22Rv1 (cell line): ENCODE measurements around the gene NHLRC2.

Experiments
- ZFX ChIP-seq: fragments of 450-650 bp; IDR thresholded peaks from 2 replicates; pipeline ENCODE4 v1.6.1; 2017; ENCODE audit warnings: antibody characterized with exemption, borderline replicate concordance
- TF ChIP-seq, protein P1 (sequence below): fragments of 450-650 bp; IDR thresholded peaks from 2 replicates; pipeline ENCODE4 v1.5.1; 2017; ENCODE audit warnings: mild to moderate bottlenecking

- TF ChIP-seq, protein P1, sequence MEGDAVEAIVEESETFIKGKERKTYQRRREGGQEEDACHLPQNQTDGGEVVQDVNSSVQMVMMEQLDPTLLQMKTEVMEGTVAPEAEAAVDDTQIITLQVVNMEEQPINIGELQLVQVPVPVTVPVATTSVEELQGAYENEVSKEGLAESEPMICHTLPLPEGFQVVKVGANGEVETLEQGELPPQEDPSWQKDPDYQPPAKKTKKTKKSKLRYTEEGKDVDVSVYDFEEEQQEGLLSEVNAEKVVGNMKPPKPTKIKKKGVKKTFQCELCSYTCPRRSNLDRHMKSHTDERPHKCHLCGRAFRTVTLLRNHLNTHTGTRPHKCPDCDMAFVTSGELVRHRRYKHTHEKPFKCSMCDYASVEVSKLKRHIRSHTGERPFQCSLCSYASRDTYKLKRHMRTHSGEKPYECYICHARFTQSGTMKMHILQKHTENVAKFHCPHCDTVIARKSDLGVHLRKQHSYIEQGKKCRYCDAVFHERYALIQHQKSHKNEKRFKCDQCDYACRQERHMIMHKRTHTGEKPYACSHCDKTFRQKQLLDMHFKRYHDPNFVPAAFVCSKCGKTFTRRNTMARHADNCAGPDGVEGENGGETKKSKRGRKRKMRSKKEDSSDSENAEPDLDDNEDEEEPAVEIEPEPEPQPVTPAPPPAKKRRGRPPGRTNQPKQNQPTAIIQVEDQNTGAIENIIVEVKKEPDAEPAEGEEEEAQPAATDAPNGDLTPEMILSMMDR: no peak
- no peak for TF ChIP-seq ZFX
Measured at GRCh38 chr10:113879691-113880090, 25.2 kb downstream of the NHLRC2 start.
